Activated CD8-positive, alpha-beta T cell treated with anti-CD3 and anti-CD28 coated beads, Interleukin-2, amount 10 ng/mL, durations not matched to agents 7 days and 5 days (primary cell): ENCODE measurements around the gene CHST12. TPM values are rescaled to one million over a fixed set of nuclear protein-coding genes. Genes with fewer than 3 reads are reported as not detected.

Experiments
- ATAC-seq: fragments of 150-1000 bp; cut with Tn5 transposase; one replicate; pipeline ENCODE4 v1.10.0; 2021; ENCODE audit warnings: moderate library complexity
- CTCF ChIA-PET: fragments of 350-600 bp; sonication (Branson Sonifier 250); formaldehyde crosslinking; loops from one replicate; lab custom pipeline; 2021; ENCODE audit warnings: antibody characterized with exemption; lab: Charles Lee
- POLR2A ChIA-PET: fragments of 350-600 bp; sonication (Branson Sonifier 250); formaldehyde crosslinking; loops from one replicate; lab custom pipeline; 2021; ENCODE audit warnings: antibody characterized with exemption; lab: Charles Lee
- DNase-seq: peaks from one replicate; pipeline ENCODE4 v3.0.0-alpha.2; 2020
- H3K27ac Mint-ChIP-seq: one replicate; pipeline ENCODE4 v1.8.0; 2021; ENCODE audit warnings: mild to moderate bottlenecking, mixed read lengths
- H3K27me3 Mint-ChIP-seq: one replicate; pipeline ENCODE4 v1.8.0; 2021; ENCODE audit warnings: low read depth, mixed read lengths
- H3K36me3 Mint-ChIP-seq: one replicate; pipeline ENCODE4 v1.8.0; 2021; ENCODE audit warnings: low read depth, mixed read lengths
- H3K4me1 Mint-ChIP-seq: one replicate; pipeline ENCODE4 v1.8.0; 2021; ENCODE audit warnings: low read depth, mixed read lengths
- H3K4me3 Mint-ChIP-seq: one replicate; pipeline ENCODE4 v1.8.0; 2021; ENCODE audit warnings: mild to moderate bottlenecking, mixed read lengths
- H3K9me3 Mint-ChIP-seq: one replicate; pipeline ENCODE4 v1.8.0; 2022; ENCODE audit warnings: mixed read lengths; ENCODE audit not compliant: insufficient read depth
- total RNA-seq, 2 experiments: library from RNA; stranded (reverse); gene quantifications; one replicate each; pipeline ENCODE4 v1.2.3, GENCODE V29; 2021

The CHST12 gene
- total RNA-seq, result 10 to 100 TPM; 47.9 to 49.0 TPM

GRCh38 chr7:2403014-2403717 lies at the start of gene CHST12:
Gene CHST12, plus strand, starts transcription at chr7:2403611. Its CDS starts 29,029 bp downstream, at chr7:2432640.
- DNase-seq (peak; percentile 96), ATAC-seq (peak; percentile 73)
- Mint-ChIP-seq H3K9me3 (no peaks in the 10 kb centered on the region), H3K27me3 (peaks cover 2% of the 10 kb centered on the region), H3K4me3 (peak within 1 kb of the TSS; percentile 82), H3K36me3 (peaks cover 26% of the 10 kb centered on the region), H3K27ac (peak within 1 kb of the TSS; percentile 93), H3K4me1 (peaks cover 63% of the 10 kb centered on the region)
- POLR2A ChIA-PET, result interaction anchor here (0.8 to 1.3 kb wide), 3 partner anchors 27 to 108 kb away, joined by 3 to 4 read pairs (median 3); no protein-coding TSS in a partner anchor
- CTCF ChIA-PET, result interaction anchor here (0.7 to 1.3 kb wide), 3 partner anchors 48 to 171 kb away, joined by 3 to 6 read pairs (median 3); no protein-coding TSS in a partner anchor

GRCh38 chr7:2353936-2354185 lies 49.5 kb upstream of the CHST12 start:
- Mint-ChIP-seq H3K4me3 (peak overlapping the region; percentile 90), H3K4me1 (peaks cover 27% of the 10 kb centered on the region), H3K36me3 (peaks cover 10% of the 10 kb centered on the region), H3K9me3 (no peaks in the 10 kb centered on the region), H3K27ac (peak overlapping the region; percentile 100), H3K27me3 (no peaks in the 10 kb centered on the region)
- ATAC-seq (peak; percentile 79), DNase-seq (peak; percentile 93)
- CTCF ChIA-PET, result interaction anchor here (0.7 to 1.5 kb wide), 4 partner anchors 11 to 690 kb away, joined by 3 to 4 read pairs (median 4); no protein-coding TSS in a partner anchor
- POLR2A ChIA-PET, result interaction anchor here (0.6 to 1.5 kb wide), 14 partner anchors 10 to 1379 kb away, joined by 3 to 19 read pairs (median 4); partner anchors contain the start of genes COX19 and PSMG3

GRCh38 chr7:2354186-2354938 lies 49.0 kb upstream of the CHST12 start, which contains the start of gene EIF3B:
Gene EIF3B, plus strand, starts transcription at chr7:2354827. Its CDS starts 95 bp downstream, at chr7:2354922.
- Mint-ChIP-seq H3K4me1 (peaks cover 32% of the 10 kb centered on the region), H3K36me3 (peaks cover 13% of the 10 kb centered on the region), H3K27me3 (no peaks in the 10 kb centered on the region), H3K27ac (peak within 1 kb of the TSS; percentile 100), H3K9me3 (no peaks in the 10 kb centered on the region), H3K4me3 (peak within 1 kb of the TSS; percentile 90)
- DNase-seq (peak; percentile 93), ATAC-seq (peak; percentile 90)
- POLR2A ChIA-PET, result interaction anchor here (0.6 to 1.5 kb wide), 13 partner anchors 11 to 1379 kb away, joined by 3 to 19 read pairs (median 4); partner anchors contain the start of genes COX19 and PSMG3
- CTCF ChIA-PET, result interaction anchor here (0.7 to 1.5 kb wide), 4 partner anchors 10 to 690 kb away, joined by 3 to 4 read pairs (median 4); no protein-coding TSS in a partner anchor

GRCh38 chr7:2354939-2355704 lies 48.3 kb upstream of the CHST12 start:
- ChIA-PET CTCF (interaction anchor here (1.0 to 1.5 kb wide), 8 partner anchors 7 to 776 kb away, joined by 3 to 8 read pairs (median 4); no protein-coding TSS in a partner anchor), POLR2A (interaction anchor here (0.6 to 1.9 kb wide), 8 partner anchors 10 to 785 kb away, joined by 3 to 19 read pairs (median 5); partner anchors contain the start of genes CHST12 and PSMG3)
- Mint-ChIP-seq H3K4me1 (peaks cover 39% of the 10 kb centered on the region), H3K4me3 (peak overlapping the region; percentile 90), H3K27ac (peak overlapping the region; percentile 100), H3K9me3 (no peaks in the 10 kb centered on the region), H3K27me3 (no peaks in the 10 kb centered on the region), H3K36me3 (peaks cover 18% of the 10 kb centered on the region)
- DNase-seq (peak; percentile 27), ATAC-seq (peak; percentile 17)

- DNase-seq (no peak), ATAC-seq (no peak)
- H3K27ac Mint-ChIP-seq, result peak overlapping the region; percentile 83
- peak overlapping the region; percentile 85 for H3K4me3 Mint-ChIP-seq
- CTCF ChIA-PET, result interaction anchor here (1.0 to 1.5 kb wide), 7 partner anchors 8 to 777 kb away, joined by 3 to 8 read pairs (median 5); no protein-coding TSS in a partner anchor
- no peaks in the 10 kb centered on the region for H3K9me3 Mint-ChIP-seq
- H3K4me1 Mint-ChIP-seq, result peaks cover 41% of the 10 kb centered on the region
- H3K27me3 Mint-ChIP-seq, result no peaks in the 10 kb centered on the region
- peaks cover 22% of the 10 kb centered on the region for H3K36me3 Mint-ChIP-seq
- POLR2A ChIA-PET, result interaction anchor here (0.6 to 1.9 kb wide), 6 partner anchors 9 to 247 kb away, joined by 3 to 7 read pairs (median 4); partner anchors contain the start of gene CHST12
Observed at GRCh38 chr7:2355705-2356008, 47.8 kb upstream of the CHST12 start.

- no peak for DNase-seq
- Mint-ChIP-seq H3K36me3 (peaks cover 26% of the 10 kb centered on the region), H3K4me1 (peaks cover 41% of the 10 kb centered on the region), H3K27ac (no peak overlapping the region), H3K27me3 (no peaks in the 10 kb centered on the region), H3K4me3 (peak overlapping the region; percentile 85), H3K9me3 (no peaks in the 10 kb centered on the region)
- CTCF ChIA-PET, result interaction anchor here (0.9 kb wide), 1 partner anchor 9 kb away, joined by 3 read pairs; no protein-coding TSS in a partner anchor
- ATAC-seq, result no peak
- POLR2A ChIA-PET, result interaction anchor here (0.9 to 1.1 kb wide), 2 partner anchors 22 to 65 kb away, joined by 3 to 5 read pairs; no protein-coding TSS in a partner anchor
Observed at GRCh38 chr7:2357165-2357564, 46.2 kb upstream of the CHST12 start.

- ATAC-seq (no peak), DNase-seq (no peak)
- CTCF ChIA-PET, result interaction anchor here (0.9 kb wide), 1 partner anchor 9 kb away, joined by 3 read pairs; no protein-coding TSS in a partner anchor
- peaks cover 30% of the 10 kb centered on the region for H3K36me3 Mint-ChIP-seq
- peak overlapping the region; percentile 22 for H3K4me3 Mint-ChIP-seq
- H3K4me1 Mint-ChIP-seq, result peaks cover 38% of the 10 kb centered on the region
- peak overlapping the region; percentile 20 for H3K27ac Mint-ChIP-seq
- no peaks in the 10 kb centered on the region for H3K27me3 Mint-ChIP-seq
- no peaks in the 10 kb centered on the region for H3K9me3 Mint-ChIP-seq
- POLR2A ChIA-PET, result interaction anchor here (0.9 to 1.1 kb wide), 2 partner anchors 21 to 64 kb away, joined by 3 to 5 read pairs; no protein-coding TSS in a partner anchor
Observed at GRCh38 chr7:2357571-2357970, 45.8 kb upstream of the CHST12 start.

GRCh38 chr7:2358968-2359527 lies 44.4 kb upstream of the CHST12 start:
- Mint-ChIP-seq H3K9me3 (no peaks in the 10 kb centered on the region), H3K36me3 (peaks cover 44% of the 10 kb centered on the region), H3K4me1 (peaks cover 30% of the 10 kb centered on the region), H3K27ac (no peak overlapping the region), H3K27me3 (no peaks in the 10 kb centered on the region), H3K4me3 (no peak overlapping the region)
- ATAC-seq (no peak), DNase-seq (no peak)
- ChIA-PET POLR2A (no interaction called here), CTCF (interaction anchor here (0.6 to 3.4 kb wide), 2 partner anchors 11 to 110 kb away, joined by 3 to 11 read pairs; no protein-coding TSS in a partner anchor)

- Mint-ChIP-seq H3K4me3 (no peak overlapping the region), H3K9me3 (no peaks in the 10 kb centered on the region), H3K4me1 (peaks cover 30% of the 10 kb centered on the region), H3K27me3 (no peaks in the 10 kb centered on the region), H3K27ac (no peak overlapping the region), H3K36me3 (peaks cover 49% of the 10 kb centered on the region)
- ATAC-seq (no peak), DNase-seq (no peak)
- POLR2A ChIA-PET, result no interaction called here
- CTCF ChIA-PET, result interaction anchor here (0.6 to 3.4 kb wide), 2 partner anchors 12 to 109 kb away, joined by 3 to 11 read pairs; no protein-coding TSS in a partner anchor
Observed at GRCh38 chr7:2359610-2360009, 43.8 kb upstream of the CHST12 start.

GRCh38 chr7:2360796-2361195 lies 42.6 kb upstream of the CHST12 start:
- POLR2A ChIA-PET, result interaction anchor here (0.9 kb wide), 2 partner anchors 10 to 46 kb away, joined by 3 read pairs; no protein-coding TSS in a partner anchor
- H3K27me3 Mint-ChIP-seq, result no peaks in the 10 kb centered on the region
- no peak for ATAC-seq
- DNase-seq, result no peak
- H3K36me3 Mint-ChIP-seq, result peaks cover 58% of the 10 kb centered on the region
- no peaks in the 10 kb centered on the region for H3K9me3 Mint-ChIP-seq
- peaks cover 30% of the 10 kb centered on the region for H3K4me1 Mint-ChIP-seq
- no peak overlapping the region for H3K4me3 Mint-ChIP-seq
- CTCF ChIA-PET, result interaction anchor here (1.1 to 3.4 kb wide), 3 partner anchors 13 to 108 kb away, joined by 3 to 11 read pairs (median 4); no protein-coding TSS in a partner anchor
- no peak overlapping the region for H3K27ac Mint-ChIP-seq
